SIG-M5 treated with dmso at 0.1 percent for 504 hours (cell line): ENCODE data around the gene DERL3.
A peak's percentile ranks its signal among the peaks of the same experiment; 100 is the strongest.

Experiments
- DNase-seq: peaks from one replicate; lab custom pipeline; 2025; ENCODE audit not compliant: unreplicated experiment; lab: John Stamatoyannopoulos, UW

The DERL3 gene

GRCh38 chr22:23806837-23807236 is 32.0 kb downstream of the DERL3 start:
- no peak for DNase-seq

DNA sequence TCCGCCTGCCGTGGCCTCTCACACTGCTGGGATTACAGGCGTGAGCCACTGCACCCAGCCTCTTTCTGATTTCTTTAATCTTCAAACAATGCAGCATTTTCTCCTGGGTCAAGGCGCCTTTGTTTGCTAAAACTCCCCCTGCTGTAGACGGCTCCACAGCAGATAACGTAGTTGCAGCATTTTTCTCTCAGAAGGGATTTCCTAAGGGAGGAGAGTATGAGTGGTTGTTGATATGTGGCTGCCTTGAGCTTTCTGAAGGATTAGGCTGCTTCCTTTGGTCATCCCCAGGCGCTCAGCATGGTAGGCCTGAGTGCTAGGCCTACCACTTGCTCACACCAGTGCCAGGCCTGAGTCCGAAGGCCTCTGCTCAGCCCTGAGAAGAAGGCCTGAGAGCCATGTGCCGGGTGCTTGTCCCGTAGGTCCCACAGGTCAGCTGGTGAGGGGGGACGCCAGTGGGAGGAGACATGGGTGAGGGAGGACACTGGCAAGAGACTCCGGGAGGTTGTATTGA is 34.0 kb downstream of the DERL3 start:
- no peak for DNase-seq

GRCh38 chr22:23803001-23803819 is 35.6 kb downstream of the DERL3 start:
- no peak for DNase-seq

- no peak for DNase-seq
These were observed 36.9 kb downstream of the DERL3 start for GRCh38 chr22:23801886-23802377.

DNA sequence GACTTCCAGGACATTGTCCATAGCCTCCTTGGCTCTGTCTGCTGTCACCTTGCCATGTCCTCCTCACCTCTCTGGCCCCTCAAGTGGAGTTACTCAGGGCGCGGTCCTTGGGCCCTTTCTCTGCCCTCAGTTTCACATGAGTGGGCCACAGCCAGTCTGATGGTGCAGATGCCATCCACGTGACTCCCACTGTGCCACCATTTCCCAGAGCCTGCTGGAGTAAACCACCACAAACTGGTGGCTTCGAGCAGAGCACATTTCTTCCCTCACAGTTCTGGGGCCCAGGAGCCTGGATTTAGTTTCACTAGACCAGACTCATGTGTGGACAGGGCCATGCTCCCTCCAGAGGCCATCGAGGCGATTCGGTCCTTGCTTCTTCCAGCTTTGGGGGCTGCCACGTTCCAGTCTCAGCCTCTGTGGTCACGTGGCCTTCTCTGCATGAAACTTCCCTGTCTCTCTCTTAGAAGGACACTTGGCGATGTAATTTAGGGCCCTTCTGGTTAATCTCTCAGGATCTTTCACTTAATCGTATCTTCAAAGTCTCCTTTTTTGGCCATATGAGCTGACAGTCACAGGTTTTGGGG is 37.5 kb downstream of the DERL3 start:
- DNase-seq = no peak

GRCh38 chr22:23800297-23801237 is 38.2 kb downstream of the DERL3 start:
- no peak for DNase-seq

DNA sequence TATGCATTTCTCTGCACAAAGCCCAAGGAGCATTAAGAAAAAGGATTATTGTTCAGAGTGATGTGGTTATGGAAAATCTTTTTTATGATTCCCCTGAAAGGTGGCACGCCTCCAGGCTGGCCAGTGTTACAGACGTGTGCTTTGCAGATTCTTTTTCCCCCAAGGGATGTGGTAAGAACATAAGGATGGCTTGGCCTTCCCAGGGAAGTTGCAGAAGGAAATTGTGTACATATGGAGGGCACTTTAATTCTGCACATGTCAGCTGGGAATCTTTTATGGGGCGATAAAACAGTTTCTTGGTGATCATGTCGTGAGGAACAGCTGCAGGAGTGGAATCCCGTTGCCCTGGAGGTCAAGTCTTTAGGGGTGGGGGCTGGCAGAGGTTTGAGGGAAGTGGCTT is 42.3 kb downstream of the DERL3 start:
- no peak for DNase-seq

GRCh38 chr22:23793326-23793725 is 45.5 kb downstream of the DERL3 start:
- no peak for DNase-seq

GRCh38 chr22:23791738-23792645 is 46.8 kb downstream of the DERL3 start:
- no peak for DNase-seq

- no peak for DNase-seq
These were observed 47.7 kb downstream of the DERL3 start for GRCh38 chr22:23790819-23791737.

DNA sequence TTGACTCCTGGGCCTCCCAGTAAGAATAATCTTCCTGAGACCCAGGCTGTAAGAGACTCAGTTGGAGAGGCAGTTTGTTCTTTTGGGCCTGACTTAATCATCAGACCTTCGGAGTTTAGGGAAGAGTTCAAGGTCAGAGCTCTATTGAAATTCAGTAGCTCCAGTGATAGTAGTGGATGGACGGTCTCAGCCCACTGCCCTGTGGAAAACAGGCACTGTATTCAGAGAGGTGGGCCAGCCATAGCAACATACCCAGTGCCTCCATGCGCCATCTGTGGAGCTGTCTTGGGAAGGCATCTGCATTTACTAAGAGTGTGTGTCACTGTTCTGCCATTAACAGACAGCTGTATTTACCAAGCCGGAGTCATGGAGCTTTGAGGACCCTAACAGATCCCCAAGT is 49.2 kb downstream of the DERL3 start:
- no peak for DNase-seq

GRCh38 chr22:23789121-23789520 is 49.7 kb downstream of the DERL3 start:
- no peak for DNase-seq

DNA sequence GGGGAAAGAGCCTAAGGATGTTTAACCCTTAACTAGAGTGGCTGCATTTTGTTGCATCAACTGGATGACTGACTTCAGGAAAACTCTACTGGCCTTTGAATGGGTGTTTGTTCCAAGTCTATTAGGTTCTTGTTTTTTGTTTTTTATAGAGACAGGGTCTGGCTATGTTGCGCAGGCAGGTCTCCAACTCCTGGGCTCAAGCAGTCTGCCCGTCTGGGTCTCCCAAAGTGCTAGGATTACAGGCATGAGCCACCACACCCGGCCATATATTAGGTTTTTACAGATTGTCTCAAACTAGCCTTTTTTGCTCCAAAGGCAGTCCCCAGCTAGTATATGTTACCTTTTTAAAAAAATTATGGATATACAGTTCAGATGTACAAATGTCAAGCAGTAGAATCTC is 50.9 kb downstream of the DERL3 start:
- DNase-seq = no peak

DNA sequence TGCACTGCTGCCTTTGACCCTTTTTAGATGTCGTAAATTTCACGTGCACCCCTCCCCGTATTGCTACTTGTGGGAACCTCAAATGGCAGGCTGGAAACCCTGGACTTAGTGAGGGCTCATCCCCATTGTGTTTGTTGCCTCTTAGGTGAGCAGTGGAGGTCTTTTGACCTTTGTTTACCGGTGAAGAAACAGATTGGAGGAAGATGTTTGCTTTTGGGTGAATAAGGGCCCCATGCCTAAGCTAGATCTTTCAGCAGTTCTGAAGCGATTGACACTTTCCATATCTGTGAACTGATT is 51.3 kb downstream of the DERL3 start:
- DNase-seq = no peak

DNA sequence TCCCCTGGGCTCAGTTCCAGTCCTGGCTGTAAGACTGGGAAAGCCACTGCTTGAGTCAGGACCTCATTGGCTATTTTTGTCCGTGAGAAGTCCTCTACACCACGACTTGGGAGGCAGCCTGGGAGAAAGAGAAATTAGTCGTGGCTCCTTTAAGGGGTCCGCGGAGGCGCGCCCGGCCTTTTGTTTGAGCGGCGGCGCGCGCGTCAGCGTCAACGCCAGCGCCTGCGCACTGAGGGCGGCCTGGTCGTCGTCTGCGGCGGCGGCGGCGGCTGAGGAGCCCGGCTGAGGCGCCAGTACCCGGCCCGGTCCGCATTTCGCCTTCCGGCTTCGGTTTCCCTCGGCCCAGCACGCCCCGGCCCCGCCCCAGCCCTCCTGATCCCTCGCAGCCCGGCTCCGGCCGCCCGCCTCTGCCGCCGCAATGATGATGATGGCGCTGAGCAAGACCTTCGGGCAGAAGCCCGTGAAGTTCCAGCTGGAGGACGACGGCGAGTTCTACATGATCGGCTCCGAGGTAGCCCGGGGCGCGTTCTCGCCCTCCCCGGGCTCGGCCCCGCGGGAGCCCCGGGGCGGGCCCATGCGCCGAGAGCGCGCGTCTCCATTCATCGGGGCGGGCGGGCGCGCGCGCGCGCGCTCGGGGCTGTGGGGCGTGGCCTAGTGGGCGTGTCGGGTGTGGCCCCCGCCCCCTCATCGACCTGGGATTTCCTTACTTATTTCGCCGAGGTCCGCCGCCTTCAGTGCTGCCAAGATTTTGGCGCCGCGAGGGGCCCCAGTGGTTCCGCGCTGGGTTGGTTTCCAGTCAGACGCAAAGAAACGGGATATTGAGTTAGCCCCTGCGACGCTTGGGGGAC is 51.8 kb downstream of the DERL3 start, which contains the start of gene SMARCB1:
SMARCB1 (plus strand) TSS at position 215 of the 848 bp plus-strand sequence; CDS start at position 419, 204 bp downstream.
- peak; percentile 83 for DNase-seq

DNA sequence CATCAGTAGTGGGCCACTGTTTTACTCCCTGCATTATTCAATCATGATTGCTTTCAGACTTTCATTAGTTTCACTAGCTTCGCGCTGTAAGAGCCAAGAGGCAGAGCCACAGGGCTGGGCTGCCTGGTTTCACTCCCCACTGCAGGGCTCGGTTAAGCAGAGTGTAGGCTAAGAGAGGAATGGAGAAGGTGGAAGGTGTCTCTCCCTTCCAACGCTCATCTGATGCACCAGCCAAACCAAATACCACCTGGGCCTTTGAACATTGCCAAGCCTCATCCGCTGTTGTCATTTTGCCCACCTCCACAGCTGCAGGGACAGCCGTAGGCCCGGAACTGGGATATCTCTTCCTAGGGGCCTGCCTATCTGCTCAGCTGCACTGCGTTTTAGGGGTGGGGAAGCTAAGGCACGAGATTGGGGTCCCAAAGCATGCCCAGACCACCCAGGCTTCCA is 52.5 kb downstream of the DERL3 start:
- DNase-seq = no peak
